ENCODE results near the gene MRPL51. TPM values are rescaled to one million over a fixed set of nuclear protein-coding genes. Genes with fewer than 3 reads are reported as not detected.

Gene MRPL51
- total and polyA plus RNA-seq, 9 of the 15 experiments (the other 6 are each of a cell fraction or from before 2014, with no cell fraction given) = 127 to 727 (median 208) TPM

DNA sequence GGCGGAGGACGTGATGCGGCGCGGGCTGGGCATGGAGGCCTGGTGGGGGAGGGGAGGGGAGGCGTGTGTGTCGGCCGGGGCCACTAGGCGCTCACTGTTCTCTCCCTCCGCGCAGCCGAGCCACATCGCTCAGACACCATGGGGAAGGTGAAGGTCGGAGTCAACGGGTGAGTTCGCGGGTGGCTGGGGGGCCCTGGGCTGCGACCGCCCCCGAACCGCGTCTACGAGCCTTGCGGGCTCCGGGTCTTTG, 41.6 kb upstream of the MRPL51 start:
- intact Hi-C loops (cut with micrococcal nuclease) = loop anchor here (2.0 to 10.0 kb wide), 2 partner anchors 40 to 210 kb away; partner anchors contain the start of gene NCAPD2
- ChIA-PET CTCF (ENCODE audit: low intra/inter-chr PET ratio) (no interaction called here), POLR2A (interaction anchor here (0.6 to 2.6 kb wide), 13 partner anchors 8 to 317 kb away, joined by 3 to 20 read pairs (median 4); partner anchors contain the start of genes CDCA3, MRPL51, USP5 and VAMP1)
- H3K4me2 ChIP-seq (ENCODE audit: insufficient read depth, low read length) = peak overlapping the region; percentile 93
- H3K4me3 ChIP-seq = peak overlapping the region; percentile 84
- H3K9me3 ChIP-seq (replicated peaks; ENCODE audit: control insufficient read depth, insufficient read depth, low read depth, low read length) = no peaks in the 10 kb centered on the region
- H3K4me1 ChIP-seq (replicated peaks in 1 of 2; ENCODE audit: control insufficient read depth in 2 of 2, insufficient read depth in 2 of 2, low read length in 2 of 2) = peaks cover 34 to 64% of the 10 kb centered on the region in 2 experiments; a peak in 4 of 5 replicates
- peaks cover 63% of the 10 kb centered on the region for H3K79me2 ChIP-seq (ENCODE audit: control insufficient read depth, insufficient read depth, low read length)
- WGBS (ENCODE audit: insufficient coverage, low coverage, missing lambda C conversion rate) = 0% methylated on average over 2 of the region's 25 CpGs
- in situ Hi-C loops (cut with MboI) = no loop called here
- no peak overlapping the region for H2AFZ ChIP-seq (ENCODE audit: low read depth, low read length)
- H4K20me1 ChIP-seq (replicated peaks; ENCODE audit: control insufficient read depth, insufficient read depth, low read length) = peaks cover 38% of the 10 kb centered on the region
- peak in 1 of 4 experiments; percentile 70 for DNase-seq (ENCODE audit: extremely low read depth in 1 of 4, low spot score in 3 of 4)
- no peaks in the 10 kb centered on the region for H3K9me1 ChIP-seq (ENCODE audit: control insufficient read depth, insufficient read depth, low read length)
- peak overlapping the region; percentile 84 to 100 for H3K9ac ChIP-seq (ENCODE audit: insufficient read depth in 1 of 2, low read depth in 2 of 2, low read length in 2 of 2)
- no peak for ATAC-seq
- no TSS peak for BruUV-seq (replicated peaks)
- no peaks in the 10 kb centered on the region for H3K27me3 ChIP-seq (ENCODE audit: control insufficient read depth in 2 of 2, insufficient read depth in 2 of 2, low read length in 2 of 2)
- peak overlapping the region; percentile 87 for H3K27ac ChIP-seq (ENCODE audit: extremely low read depth, low read depth, low read length)
- H3K36me3 ChIP-seq (ENCODE audit: control insufficient read depth, insufficient read depth, low read length) = peaks cover 68% of the 10 kb centered on the region
- no peak for FAIRE-seq
- TF ChIP-seq RBM15 (IDR thresholded peaks at IDR 0.05; ENCODE audit: insufficient read depth, low read length) (0 out of 2 replicates have a peak, but pooled peaks have one; percentile 53), PRPF4 (IDR thresholded peaks at IDR 0.05; ENCODE audit: insufficient read depth, low read depth, low read length, poor library complexity, severe bottlenecking) (peak; percentile 89), PCBP1 (IDR thresholded peaks at IDR 0.05; ENCODE audit: low read depth, low read length, poor library complexity, severe bottlenecking) (peak; percentile 9), SIN3A (IDR thresholded peaks at IDR 0.05; ENCODE audit: borderline replicate concordance in 2 of 2, control insufficient read depth in 1 of 2, low read depth in 2 of 2, low read length in 2 of 2) (0 out of 4 replicates have a peak, but pooled peaks of 1 of the 2 experiments have one; percentile 3), POLR2G (IDR thresholded peaks at IDR 0.05; ENCODE audit: low read depth, low read length) (peak; percentile 94), ERF (CRISPR knock-in tag; IDR thresholded peaks at IDR 0.05) (no peak), CREB1 (IDR thresholded peaks at IDR 0.05) (0 out of 2 replicates have a peak, but pooled peaks have one; percentile 0), CREB1 (CRISPR knock-in tag; IDR thresholded peaks at IDR 0.05) (no peak), FOXJ2 (tag; IDR thresholded peaks at IDR 0.05) (0 out of 2 replicates have a peak, but pooled peaks have one; percentile 15), SRSF3 (IDR thresholded peaks at IDR 0.05; ENCODE audit: insufficient read depth, low read length) (0 out of 2 replicates have a peak, but pooled peaks have one; percentile 36), BMI1 (IDR thresholded peaks at IDR 0.05; ENCODE audit: low read length) (no peak), ZNF274 (IDR thresholded peaks at IDR 0.05; ENCODE audit: borderline replicate concordance, low read depth, low read length) (peak; percentile 27; the same call in 1 of the 2 replicates), CBX2 (IDR thresholded peaks at IDR 0.05; ENCODE audit: insufficient read depth, low read length, poor library complexity, severe bottlenecking) (no peak)
- TF ChIP-seq, protein P1, sequence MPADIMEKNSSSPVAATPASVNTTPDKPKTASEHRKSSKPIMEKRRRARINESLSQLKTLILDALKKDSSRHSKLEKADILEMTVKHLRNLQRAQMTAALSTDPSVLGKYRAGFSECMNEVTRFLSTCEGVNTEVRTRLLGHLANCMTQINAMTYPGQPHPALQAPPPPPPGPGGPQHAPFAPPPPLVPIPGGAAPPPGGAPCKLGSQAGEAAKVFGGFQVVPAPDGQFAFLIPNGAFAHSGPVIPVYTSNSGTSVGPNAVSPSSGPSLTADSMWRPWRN (IDR thresholded peaks at IDR 0.05; ENCODE audit: low read depth) = no peak
- TF ChIP-seq, protein P2, sequence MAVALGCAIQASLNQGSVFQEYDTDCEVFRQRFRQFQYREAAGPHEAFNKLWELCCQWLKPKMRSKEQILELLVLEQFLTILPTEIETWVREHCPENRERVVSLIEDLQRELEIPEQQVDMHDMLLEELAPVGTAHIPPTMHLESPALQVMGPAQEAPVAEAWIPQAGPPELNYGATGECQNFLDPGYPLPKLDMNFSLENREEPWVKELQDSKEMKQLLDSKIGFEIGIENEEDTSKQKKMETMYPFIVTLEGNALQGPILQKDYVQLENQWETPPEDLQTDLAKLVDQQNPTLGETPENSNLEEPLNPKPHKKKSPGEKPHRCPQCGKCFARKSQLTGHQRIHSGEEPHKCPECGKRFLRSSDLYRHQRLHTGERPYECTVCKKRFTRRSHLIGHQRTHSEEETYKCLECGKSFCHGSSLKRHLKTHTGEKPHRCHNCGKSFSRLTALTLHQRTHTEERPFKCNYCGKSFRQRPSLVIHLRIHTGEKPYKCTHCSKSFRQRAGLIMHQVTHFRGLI (CRISPR knock-in tag; IDR thresholded peaks at IDR 0.05) = no peak
